Endothelial cell of umbilical vein (primary cell): ENCODE measurements around the gene KLF4. TPM values are rescaled to one million over a fixed set of nuclear protein-coding genes. Genes with fewer than 3 reads are reported as not detected.

Source experiments
- BruUV-seq: library from RNA; stranded (reverse); fragments of 400-500 nt; replicated peaks from 2 replicates; lab custom pipeline; 2021; lab: Mats Ljungman, UMichigan
- CTCF ChIA-PET: fragments of 300-600, 350-600 bp; sonication (Branson Sonifier 250); formaldehyde crosslinking; loops from one replicate; lab custom pipeline; 2021; ENCODE audit warnings: antibody characterized with exemption, inconsistent platforms; lab: Charles Lee
- POLR2A ChIA-PET: fragments of 300-600, 350-600 bp; sonication (Branson Sonifier 250); formaldehyde crosslinking; loops from one replicate; lab custom pipeline; 2021; ENCODE audit warnings: antibody characterized with exemption, inconsistent platforms; lab: Charles Lee
- DNase-seq: peaks from one replicate; pipeline ENCODE4 v3.0.0-alpha.2; 2011; ENCODE audit warnings: low read depth, low spot score
- FAIRE-seq: peaks from 2 replicates; lab custom pipeline; 2011; peaks lifted over from hg19 to GRCh38; lab: Jason Lieb, UNC
- H2AFZ ChIP-seq: 2 replicates; pipeline ENCODE4 v1.6.0; 2012; ENCODE audit warnings: low read depth, low read length, control low read depth, inconsistent platforms
- H3K27ac ChIP-seq: 2 replicates; pipeline ENCODE4 v1.5.1; 2011; ENCODE audit warnings: low read depth, mild to moderate bottlenecking, control low read depth, low read length, moderate library complexity; ENCODE audit not compliant: insufficient read depth
- H3K27me3 ChIP-seq, 2 experiments: 2 replicates each; pipeline versions ENCODE4 v1.6.0 to v1.6.1; 2011; ENCODE audit warnings: low read length in 2 of 2, mixed read lengths in 1 of 2; ENCODE audit not compliant: control insufficient read depth in 2 of 2, insufficient read depth in 2 of 2
- H3K36me3 ChIP-seq, 2 experiments: 2 replicates in 1 of 2; 3 replicates in 1 of 2; pipeline ENCODE4 v1.5.1; 2011; ENCODE audit warnings: low read length in 2 of 2, mild to moderate bottlenecking in 1 of 2, moderate library complexity in 1 of 2; ENCODE audit not compliant: control insufficient read depth in 2 of 2, insufficient read depth in 2 of 2; ENCODE audit errors: extremely low read depth in 1 of 2
- H3K4me1 ChIP-seq: 3 replicates; pipeline ENCODE4 v1.5.1; 2011; ENCODE audit warnings: mild to moderate bottlenecking, low read length; ENCODE audit not compliant: control insufficient read depth, insufficient read depth; ENCODE audit errors: extremely low read depth
- H3K4me2 ChIP-seq: 2 replicates; pipeline ENCODE4 v1.6.1; 2011; ENCODE audit warnings: low read length, control low read depth, mixed read lengths; ENCODE audit not compliant: insufficient read depth
- H3K4me3 ChIP-seq, 3 experiments: fragments of 200-600 bp in 1 of 3; sonication (generic), shearing (Covaris generic) in 1 of 3; replicated peaks in 1 of 3; 2 replicates each; pipeline ENCODE4 v1.5.1; 2011 to 2016; ENCODE audit warnings: control low read depth in 3 of 3, low read length in 3 of 3, mild to moderate bottlenecking in 2 of 3, inconsistent platforms in 1 of 3, low read depth in 1 of 3, moderate library complexity in 1 of 3; ENCODE audit not compliant: insufficient read depth in 1 of 3
- H3K79me2 ChIP-seq: 2 replicates; pipeline ENCODE4 v1.6.0; 2012; ENCODE audit warnings: low read length, inconsistent platforms; ENCODE audit not compliant: control insufficient read depth, insufficient read depth
- H3K9ac ChIP-seq: replicated peaks from 2 replicates; pipeline ENCODE3; 2011; ENCODE audit warnings: low read length, control low read depth; ENCODE audit not compliant: insufficient read depth; ENCODE audit errors: extremely low read depth
- H3K9me1 ChIP-seq: replicated peaks from 3 replicates; pipeline ENCODE4 v1.6.0; 2011; ENCODE audit warnings: mild to moderate bottlenecking, low read length; ENCODE audit not compliant: control insufficient read depth, insufficient read depth; ENCODE audit errors: extremely low read depth
- H3K9me3 ChIP-seq: replicated peaks from 2 replicates; pipeline ENCODE4 v1.5.1; 2012; ENCODE audit warnings: low read length, inconsistent platforms; ENCODE audit not compliant: control insufficient read depth, insufficient read depth
- H4K20me1 ChIP-seq: replicated peaks from 2 replicates; pipeline ENCODE3; 2011; ENCODE audit warnings: mild to moderate bottlenecking, low read length; ENCODE audit not compliant: control insufficient read depth, insufficient read depth; ENCODE audit errors: extremely low read depth
- EZH2 ChIP-seq: IDR thresholded peaks from 2 replicates; pipeline ENCODE4 v1.6.1; 2012; ENCODE audit warnings: borderline replicate concordance, low read depth, mild to moderate bottlenecking, moderate library complexity, low read length, inconsistent platforms; ENCODE audit not compliant: severe bottlenecking
- FOS ChIP-seq: IDR thresholded peaks from 2 replicates; pipeline ENCODE4 v1.6.1; 2011; ENCODE audit warnings: mild to moderate bottlenecking, low read length, moderate library complexity, borderline replicate concordance; ENCODE audit not compliant: insufficient read depth
- GATA2 ChIP-seq: IDR thresholded peaks from 2 replicates; pipeline ENCODE4 v1.7.0; 2011; ENCODE audit warnings: low read depth, mild to moderate bottlenecking, moderate library complexity, mixed read lengths, low read length; ENCODE audit not compliant: insufficient read length, insufficient read depth
- JUN ChIP-seq: IDR thresholded peaks from 2 replicates; pipeline ENCODE4 v1.6.1; 2011; ENCODE audit warnings: borderline replicate concordance, low read depth; ENCODE audit not compliant: insufficient read length, insufficient read depth
- MYC ChIP-seq: IDR thresholded peaks from one replicate; pipeline ENCODE4 v1.6.1; 2011; ENCODE audit warnings: mild to moderate bottlenecking, low read depth, low read length
- POLR2A ChIP-seq: IDR thresholded peaks from 2 replicates; pipeline ENCODE4 v1.6.1; 2012; ENCODE audit warnings: low read depth, mild to moderate bottlenecking, control low read depth, low read length
- POLR2AphosphoS5 ChIP-seq: IDR thresholded peaks from 2 replicates; pipeline ENCODE4 v1.6.1; 2012; ENCODE audit warnings: low read depth, mild to moderate bottlenecking, control low read depth, low read length, moderate library complexity; ENCODE audit not compliant: insufficient read depth
- dilution Hi-C: fragments of 300-500 bp; cut with MboI; formaldehyde crosslinking; loops from one replicate; pipeline ENCODE4 v1.15.0; 2019; ENCODE audit warnings: low sequenced_read_pairs; ENCODE audit not compliant: extremely low pct_ligation_motif_present
- intact Hi-C: fragments of 100-400 bp; cut with micrococcal nuclease; formaldehyde crosslinking; loops from one replicate; pipeline ENCODE4 v1.10.0; 2022
- polyA plus RNA-seq, 4 experiments: library from polyadenylated mRNA; depleted of rRNA in 3 of 4; stranded (reverse) in 3 of 4; unstranded in 1 of 4; fragments of >200 nt; gene quantifications; 2 replicates each; pipeline versions ENCODE4 v1.2.1 to v1.2.3, GENCODE V29; 2011 to 2012; ENCODE audit warnings: missing spikeins in 1 of 4
- total RNA-seq: library from RNA; stranded (reverse); gene quantifications from 2 replicates; pipeline ENCODE4 v1.2.3, GENCODE V29; 2021
- TF ChIP-seq, protein P1 (sequence below), 2 donors: IDR thresholded peaks; 1 replicate in 1 of 2; 2 replicates in 1 of 2; pipeline ENCODE4 v1.5.1; 2011; ENCODE audit warnings: low read length in 2 of 2, mild to moderate bottlenecking in 2 of 2, moderate library complexity in 2 of 2, control low read depth in 1 of 2, inconsistent platforms in 1 of 2, low read depth in 1 of 2; ENCODE audit not compliant: insufficient read depth in 1 of 2; ENCODE audit errors: extremely low read depth in 1 of 2
- TF ChIP-seq, protein P2 (sequence below): IDR thresholded peaks from 2 replicates; pipeline ENCODE4 v1.6.1; 2011; ENCODE audit not compliant: insufficient read depth, insufficient read length

KLF4 gene
- total and polyA plus RNA-seq, 2 donors (not counting 3 experiments of a cell fraction or from before 2014, with no cell fraction given) = 1.5 to 2.4 TPM

DNA sequence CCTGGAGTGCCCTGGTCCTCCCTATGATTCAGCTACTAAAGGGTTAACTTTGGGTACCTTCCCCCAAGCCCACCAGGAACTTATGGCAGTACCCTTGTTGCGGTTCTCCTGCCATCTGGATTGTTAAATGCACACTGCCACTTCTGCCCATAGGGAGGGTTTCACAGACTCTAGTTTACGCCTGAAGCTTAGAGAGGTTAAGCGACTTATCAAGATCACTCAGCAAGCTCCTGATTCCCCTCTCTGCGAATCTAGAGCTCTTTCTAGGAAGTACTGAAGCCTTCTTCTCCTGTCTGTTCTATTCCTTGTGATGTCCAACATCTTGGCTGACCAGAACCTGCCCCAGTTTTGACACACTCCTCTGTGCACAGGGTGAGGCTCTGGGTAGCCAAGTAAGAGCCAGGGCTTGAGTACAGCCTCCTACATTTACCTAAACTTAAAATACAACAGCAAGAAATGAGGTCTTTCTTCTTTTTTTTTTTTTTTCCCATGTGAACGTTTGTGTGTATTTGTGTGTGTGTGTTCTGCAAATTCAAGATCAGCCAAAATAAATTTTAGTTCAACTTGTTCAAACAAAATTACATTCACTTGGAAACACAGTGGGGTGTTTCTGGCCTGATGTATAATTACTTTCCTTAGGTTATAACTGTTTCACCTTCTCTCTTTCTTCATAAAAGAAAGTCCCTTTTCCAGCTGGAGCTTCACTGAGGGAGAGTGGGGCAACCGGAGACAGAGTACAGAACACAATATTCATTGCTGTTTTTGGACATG is 28.7 kb upstream of the KLF4 start:
- Histone ChIP-seq H3K9ac (no peak overlapping the region), H3K9me3 (no peaks in the 10 kb centered on the region), H3K4me2 (no peak overlapping the region), H3K36me3 (no peaks in the 10 kb centered on the region), H3K79me2 (no peaks in the 10 kb centered on the region), H3K4me3 (no peak overlapping the region), H3K4me1 (no peaks in the 10 kb centered on the region), H3K27me3 (no peaks in the 10 kb centered on the region), H2AFZ (no peak overlapping the region), H3K27ac (no peak overlapping the region), H4K20me1 (no peaks in the 10 kb centered on the region), H3K9me1 (no peaks in the 10 kb centered on the region)
- dilution Hi-C loops = no loop called here
- intact Hi-C loops = no loop called here
- no TSS peak for BruUV-seq
- FAIRE-seq = no peak
- DNase-seq = no peak
- POLR2A ChIA-PET = no interaction called here
- TF ChIP-seq MYC (no peak), EZH2 (no peak), POLR2A (no peak), GATA2 (no peak), FOS (no peak), POLR2AphosphoS5 (no peak), JUN (no peak)
- TF ChIP-seq, protein P1, sequence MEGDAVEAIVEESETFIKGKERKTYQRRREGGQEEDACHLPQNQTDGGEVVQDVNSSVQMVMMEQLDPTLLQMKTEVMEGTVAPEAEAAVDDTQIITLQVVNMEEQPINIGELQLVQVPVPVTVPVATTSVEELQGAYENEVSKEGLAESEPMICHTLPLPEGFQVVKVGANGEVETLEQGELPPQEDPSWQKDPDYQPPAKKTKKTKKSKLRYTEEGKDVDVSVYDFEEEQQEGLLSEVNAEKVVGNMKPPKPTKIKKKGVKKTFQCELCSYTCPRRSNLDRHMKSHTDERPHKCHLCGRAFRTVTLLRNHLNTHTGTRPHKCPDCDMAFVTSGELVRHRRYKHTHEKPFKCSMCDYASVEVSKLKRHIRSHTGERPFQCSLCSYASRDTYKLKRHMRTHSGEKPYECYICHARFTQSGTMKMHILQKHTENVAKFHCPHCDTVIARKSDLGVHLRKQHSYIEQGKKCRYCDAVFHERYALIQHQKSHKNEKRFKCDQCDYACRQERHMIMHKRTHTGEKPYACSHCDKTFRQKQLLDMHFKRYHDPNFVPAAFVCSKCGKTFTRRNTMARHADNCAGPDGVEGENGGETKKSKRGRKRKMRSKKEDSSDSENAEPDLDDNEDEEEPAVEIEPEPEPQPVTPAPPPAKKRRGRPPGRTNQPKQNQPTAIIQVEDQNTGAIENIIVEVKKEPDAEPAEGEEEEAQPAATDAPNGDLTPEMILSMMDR (IDR thresholded peaks at IDR 0.05; ENCODE audit: extremely low read depth in 1 of 2, insufficient read depth in 1 of 2, low read depth in 1 of 2, low read length in 2 of 2) = no peak
- TF ChIP-seq, protein P2, sequence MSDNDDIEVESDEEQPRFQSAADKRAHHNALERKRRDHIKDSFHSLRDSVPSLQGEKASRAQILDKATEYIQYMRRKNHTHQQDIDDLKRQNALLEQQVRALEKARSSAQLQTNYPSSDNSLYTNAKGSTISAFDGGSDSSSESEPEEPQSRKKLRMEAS = no peak
- CTCF ChIA-PET = no interaction called here
